Mesodermal cell (in vitro differentiated cells): ENCODE measurements around the gene ASXL3.

Source experiments
- H3K27ac ChIP-seq: 2 replicates; pipeline ENCODE4 v1.7.0; 2013; ENCODE audit warnings: mild to moderate bottlenecking, low read depth, low read length, moderate library complexity; ENCODE audit not compliant: severe bottlenecking
- H3K36me3 ChIP-seq: 2 replicates; pipeline ENCODE4 v1.7.1; 2013; ENCODE audit warnings: mild to moderate bottlenecking, low read length, moderate library complexity; ENCODE audit not compliant: control insufficient read depth, insufficient read depth
- H3K4me1 ChIP-seq: one replicate; pipeline ENCODE4 v1.7.1; 2013; ENCODE audit warnings: mild to moderate bottlenecking, low read length; ENCODE audit not compliant: insufficient read depth, control insufficient read depth, poor library complexity, severe bottlenecking
- H3K4me3 ChIP-seq: 2 replicates; pipeline ENCODE4 v1.7.0; 2013; ENCODE audit warnings: low read length, control low read depth, mild to moderate bottlenecking; ENCODE audit not compliant: insufficient read depth, poor library complexity, severe bottlenecking; ENCODE audit errors: extremely low read depth
- H3K9me3 ChIP-seq: 2 replicates; pipeline ENCODE4 v1.7.1; 2013; ENCODE audit warnings: mild to moderate bottlenecking, low read length, moderate library complexity; ENCODE audit not compliant: control insufficient read depth
- WGBS, 2 experiments: methylation state at CpG; one replicate each; pipeline ENCODE4 v1.1.5; 2013; ENCODE audit warnings: missing lambda C conversion rate in 2 of 2; ENCODE audit not compliant: insufficient coverage in 2 of 2; 5-methylcytosine and 5-hydroxymethylcytosine counted together

Gene ASXL3

DNA sequence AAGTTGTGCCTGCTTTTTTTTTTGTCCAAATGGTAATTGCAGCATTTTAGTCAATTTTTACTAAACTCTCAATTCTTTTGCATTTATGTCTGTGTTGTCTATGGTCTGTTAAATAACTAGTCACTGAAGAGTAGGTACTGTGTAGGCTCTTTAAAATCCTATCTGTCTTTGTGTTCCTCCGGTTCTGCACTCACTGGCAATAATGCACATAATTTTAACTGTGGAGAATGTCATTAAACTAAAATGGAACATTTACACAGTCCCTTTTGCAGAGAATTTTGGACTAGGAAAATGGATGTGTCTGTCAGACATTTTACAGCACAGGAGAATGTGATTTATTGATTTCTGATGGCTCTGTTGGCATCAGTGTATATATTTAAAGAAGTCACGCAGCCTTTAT is 116.6 kb downstream of the ASXL3 start:
- Histone ChIP-seq H3K36me3 (peaks cover 3% of the 10 kb centered on the region), H3K4me3 (no peak overlapping the region), H3K9me3 (no peaks in the 10 kb centered on the region), H3K4me1 (no peaks in the 10 kb centered on the region), H3K27ac (no peak overlapping the region)
- 100% methylated on average over 1 of the region's 2 CpGs; no CpG with 5 or more reads in 1 of the 2 experiments for WGBS, 2 experiments

- Histone ChIP-seq H3K4me1 (no peaks in the 10 kb centered on the region), H3K27ac (no peak overlapping the region), H3K36me3 (peaks cover 3% of the 10 kb centered on the region), H3K4me3 (no peak overlapping the region), H3K9me3 (no peaks in the 10 kb centered on the region)
- 90 to 100% methylated on average over 2 of the region's 3 CpGs for WGBS, 2 experiments
These were observed 118.5 kb downstream of the ASXL3 start for GRCh38 chr18:33696332-33697162.

DNA sequence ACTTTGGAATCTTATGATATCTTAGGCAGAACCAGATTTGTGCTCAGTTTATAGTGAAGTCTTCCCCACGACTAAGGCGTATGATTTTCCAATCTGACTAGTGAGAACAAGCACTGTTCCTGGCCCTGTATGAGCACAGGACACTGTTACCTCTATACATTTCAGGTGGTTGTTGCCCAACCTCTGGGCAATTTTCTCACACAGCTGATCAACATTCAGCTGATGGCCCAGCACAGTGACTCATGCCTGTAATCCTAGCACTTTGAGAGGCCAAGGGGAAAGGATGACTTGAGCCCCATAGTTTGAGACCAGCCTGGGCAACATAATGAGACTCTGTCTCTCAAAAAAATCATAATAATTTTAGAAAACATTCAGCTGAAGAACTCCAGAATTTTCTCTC is 119.5 kb downstream of the ASXL3 start:
- H3K27ac ChIP-seq: no peak overlapping the region
- no peaks in the 10 kb centered on the region for H3K9me3 ChIP-seq
- H3K4me1 ChIP-seq: no peaks in the 10 kb centered on the region
- H3K36me3 ChIP-seq: peaks cover 3% of the 10 kb centered on the region
- no peak overlapping the region for H3K4me3 ChIP-seq
- WGBS, 2 experiments: 50 to 89% methylated on average over 1 to 2 of the region's 2 CpGs

GRCh38 chr18:33699372-33699771 is 121.4 kb downstream of the ASXL3 start:
- H3K4me3 ChIP-seq: no peak overlapping the region
- H3K9me3 ChIP-seq: no peaks in the 10 kb centered on the region
- H3K4me1 ChIP-seq: no peaks in the 10 kb centered on the region
- WGBS, 2 experiments: 95 to 100% methylated on average over 2 to 3 of the region's 3 CpGs
- peaks cover 3% of the 10 kb centered on the region for H3K36me3 ChIP-seq
- no peak overlapping the region for H3K27ac ChIP-seq

GRCh38 chr18:33700513-33700976 is 122.5 kb downstream of the ASXL3 start:
- H3K4me3 ChIP-seq: no peak overlapping the region
- WGBS, 2 experiments: 93 to 100% methylated on average over 2 of the region's 3 CpGs
- H3K4me1 ChIP-seq: no peaks in the 10 kb centered on the region
- H3K36me3 ChIP-seq: peaks cover 3% of the 10 kb centered on the region
- H3K9me3 ChIP-seq: no peaks in the 10 kb centered on the region
- H3K27ac ChIP-seq: no peak overlapping the region

GRCh38 chr18:33702625-33703024 is 124.6 kb downstream of the ASXL3 start:
- WGBS, 2 experiments: 100% methylated on average over 1 of the region's 1 CpG; no CpG with 5 or more reads in 1 of the 2 experiments
- Histone ChIP-seq H3K36me3 (no peaks in the 10 kb centered on the region), H3K4me1 (no peaks in the 10 kb centered on the region), H3K27ac (no peak overlapping the region), H3K4me3 (no peak overlapping the region), H3K9me3 (no peaks in the 10 kb centered on the region)

DNA sequence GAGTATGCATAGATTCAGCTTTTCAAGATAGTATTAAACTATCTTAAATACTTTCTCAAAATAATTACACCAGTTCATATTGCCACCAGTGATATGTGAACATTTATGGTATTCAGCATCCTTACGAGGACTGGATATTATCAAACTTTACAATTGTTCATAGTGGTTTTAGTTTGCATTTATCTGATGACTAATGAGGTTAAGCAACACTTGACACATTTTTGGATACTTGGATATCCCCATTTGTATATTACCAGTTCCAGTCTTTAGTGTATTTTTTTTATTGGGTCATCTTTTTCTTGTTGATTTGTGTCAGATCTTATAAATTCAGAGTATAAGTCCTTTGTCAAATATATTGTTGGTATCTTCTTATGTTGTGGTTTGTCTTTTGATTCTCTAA is 128.4 kb downstream of the ASXL3 start:
- H3K4me3 ChIP-seq: no peak overlapping the region
- no peak overlapping the region for H3K27ac ChIP-seq
- H3K9me3 ChIP-seq: no peaks in the 10 kb centered on the region
- no peaks in the 10 kb centered on the region for H3K4me1 ChIP-seq
- H3K36me3 ChIP-seq: no peaks in the 10 kb centered on the region
- no CpG with 5 or more reads among the region's 1 CpG for WGBS, 2 experiments

- no peaks in the 10 kb centered on the region for H3K9me3 ChIP-seq
- H3K4me3 ChIP-seq: no peak overlapping the region
- H3K36me3 ChIP-seq: peaks cover 6% of the 10 kb centered on the region
- WGBS, 2 experiments: no CpG with 5 or more reads among the region's 1 CpG
- H3K27ac ChIP-seq: no peak overlapping the region
- no peaks in the 10 kb centered on the region for H3K4me1 ChIP-seq
These were observed 130.9 kb downstream of the ASXL3 start for GRCh38 chr18:33708876-33709275.

DNA sequence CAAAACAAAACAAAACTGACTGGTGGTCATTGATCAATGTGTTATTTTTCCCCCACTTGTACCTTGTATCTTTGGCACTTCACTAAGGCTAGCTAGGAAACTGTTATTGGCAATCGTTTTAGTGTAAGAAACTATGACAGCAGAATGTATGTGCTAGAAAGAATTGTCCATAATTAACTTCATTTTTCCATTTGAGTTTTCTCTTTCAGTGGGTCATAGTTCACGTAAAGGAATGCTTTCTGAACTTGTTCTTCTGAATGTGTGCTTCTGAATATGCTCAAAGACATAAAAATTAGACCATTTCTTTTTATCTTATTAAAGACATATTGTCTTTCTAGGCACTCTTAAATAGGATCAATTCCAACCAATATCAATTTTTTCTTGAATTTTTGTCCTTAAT is 132.2 kb downstream of the ASXL3 start:
- no peaks in the 10 kb centered on the region for H3K4me1 ChIP-seq
- H3K9me3 ChIP-seq: no peaks in the 10 kb centered on the region
- H3K4me3 ChIP-seq: no peak overlapping the region
- H3K27ac ChIP-seq: no peak overlapping the region
- WGBS, 2 experiments: no CpG with 5 or more reads among the region's 2 CpGs
- H3K36me3 ChIP-seq: peaks cover 8% of the 10 kb centered on the region

- Histone ChIP-seq H3K9me3 (no peaks in the 10 kb centered on the region), H3K27ac (no peak overlapping the region), H3K4me3 (no peak overlapping the region), H3K4me1 (no peaks in the 10 kb centered on the region), H3K36me3 (peaks cover 8% of the 10 kb centered on the region)
- 83% methylated on average over 1 of the region's 2 CpGs; no CpG with 5 or more reads in 1 of the 2 experiments for WGBS, 2 experiments
These were observed 133.5 kb downstream of the ASXL3 start for GRCh38 chr18:33711514-33711913.

- Histone ChIP-seq H3K4me3 (no peak overlapping the region), H3K4me1 (no peaks in the 10 kb centered on the region), H3K27ac (no peak overlapping the region), H3K36me3 (peaks cover 8% of the 10 kb centered on the region), H3K9me3 (no peaks in the 10 kb centered on the region)
- WGBS, 2 experiments: 78 to 92% methylated on average over 2 to 4 of the region's 4 CpGs
These were observed 134.7 kb downstream of the ASXL3 start for GRCh38 chr18:33712719-33713118.
